HG03175 (cell line): ENCODE data around the gene FSCN2.

Experiments used
- ATAC-seq: cut with Tn5 transposase; IDR thresholded peaks from one replicate; pipeline ENCODE4 v1.9.1; 2021; ENCODE audit warnings: mild to moderate bottlenecking, moderate library complexity; ENCODE audit not compliant: unreplicated experiment

The FSCN2 gene

GRCh38 chr17:81511804-81512561, 16.2 kb upstream of the FSCN2 start:
- no peak for ATAC-seq

- peak; percentile 42 for ATAC-seq
These were observed 15.4 kb upstream of the FSCN2 start, which contains the start of gene ACTG1 for GRCh38 chr17:81512562-81513371. Gene ACTG1 (minus strand): TSS chr17:81512799. CDS start chr17:81512354, 445 bp downstream.

GRCh38 chr17:81513372-81513752, 14.8 kb upstream of the FSCN2 start:
- ATAC-seq, result no peak

GRCh38 chr17:81513753-81514488, 14.3 kb upstream of the FSCN2 start:
- ATAC-seq, result no peak

- no peak for ATAC-seq
These were observed 13.8 kb upstream of the FSCN2 start for GRCh38 chr17:81514489-81514738.

- no peak for ATAC-seq
These were observed 13.2 kb upstream of the FSCN2 start for GRCh38 chr17:81514739-81515529.

GRCh38 chr17:81515530-81516041, 12.6 kb upstream of the FSCN2 start:
- no peak for ATAC-seq

- ATAC-seq, result no peak
These were observed 11.7 kb upstream of the FSCN2 start for GRCh38 chr17:81516439-81516838.

GRCh38 chr17:81517009-81517338, 11.2 kb upstream of the FSCN2 start:
- ATAC-seq, result no peak

- peak; percentile 38 for ATAC-seq
These were observed 10.7 kb upstream of the FSCN2 start for GRCh38 chr17:81517339-81518112.

- ATAC-seq, result no peak
These were observed 9.9 kb upstream of the FSCN2 start for GRCh38 chr17:81518113-81518784.

GRCh38 chr17:81518785-81519283, 9.3 kb upstream of the FSCN2 start:
- no peak for ATAC-seq

GRCh38 chr17:81519284-81520020, 8.7 kb upstream of the FSCN2 start:
- ATAC-seq, result no peak

GRCh38 chr17:81520021-81520901, 7.9 kb upstream of the FSCN2 start:
- no peak for ATAC-seq

GRCh38 chr17:81522491-81523401, 5.4 kb upstream of the FSCN2 start:
- no peak for ATAC-seq

GRCh38 chr17:81523402-81524038, 4.7 kb upstream of the FSCN2 start:
- no peak for ATAC-seq
